ENCODE data around the gene CWC27.

CWC27 gene

DNA sequence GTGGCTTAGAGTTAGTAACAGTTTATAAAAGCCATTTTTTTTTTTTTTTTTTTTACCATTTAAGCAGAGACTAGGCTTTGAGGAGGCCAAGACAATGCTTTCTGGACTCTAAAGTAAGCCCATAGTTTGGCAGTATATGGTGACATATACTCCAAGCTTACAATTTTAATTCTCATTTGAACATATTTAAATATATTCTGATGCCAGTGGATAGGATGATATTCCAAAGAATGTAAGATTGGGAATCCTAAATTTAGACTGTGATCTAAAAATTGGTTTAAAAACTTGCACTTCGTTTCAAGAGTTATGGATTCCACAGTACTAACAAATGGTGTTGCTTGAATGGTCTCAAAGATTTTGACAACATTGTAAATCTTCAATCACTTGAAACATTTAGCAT lies 112.1 kb downstream of the CWC27 start:
- CTCF ChIA-PET = interaction anchor here (0.6 kb wide), 1 partner anchor 358 kb away, joined by 4 read pairs; no protein-coding TSS in a partner anchor
- POLR2A ChIA-PET = no interaction called here

DNA sequence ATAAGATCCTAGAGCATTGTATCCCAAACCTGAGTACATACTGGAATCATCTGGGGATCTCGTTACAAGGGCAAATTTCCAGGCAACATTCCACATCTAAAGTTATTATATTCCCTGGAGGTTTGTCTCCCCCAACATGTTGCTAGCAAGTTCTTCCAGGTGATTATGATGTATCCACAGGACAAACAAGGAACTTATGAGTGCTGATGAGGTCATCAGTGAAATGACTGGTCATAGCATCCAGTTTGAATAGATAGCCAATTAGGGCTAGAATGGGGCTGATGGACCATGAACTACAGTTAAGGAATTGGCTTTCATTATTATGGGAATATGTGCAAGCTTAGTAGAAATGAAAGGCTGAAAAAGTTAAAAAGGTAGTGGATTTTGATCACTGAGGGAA lies 115.2 kb downstream of the CWC27 start:
- H3K36me3 ChIP-seq (ENCODE audit: control insufficient read depth in 2 of 2, insufficient read depth in 1 of 2, low read length in 2 of 2) = no peaks in the 10 kb centered on the region
- H3K27ac ChIP-seq (ENCODE audit: extremely low read depth, low read depth, low read length) = no peak overlapping the region
- no peak overlapping the region for H3K4me3 ChIP-seq (ENCODE audit: low read depth, low read length)
- H3K4me1 ChIP-seq (ENCODE audit: control insufficient read depth, insufficient read depth, low read length) = no peaks in the 10 kb centered on the region
- CTCF ChIA-PET = no interaction called here
- H3K9me3 ChIP-seq (ENCODE audit: control insufficient read depth, insufficient read depth, low read depth, low read length) = no peaks in the 10 kb centered on the region
- POLR2A ChIA-PET = no interaction called here
- TF ChIP-seq SCRT2 (tag by site-specific recombination; IDR thresholded peaks at IDR 0.05) = peak; percentile 57; the same call in 1 of the 2 replicates
- TF ChIP-seq ZNF350 (tag by site-specific recombination; IDR thresholded peaks at IDR 0.05) = no peak
- TF ChIP-seq ZBTB21 (tag by site-specific recombination; IDR thresholded peaks at IDR 0.05) = peak; percentile 32; the same call in 1 of the 2 replicates
- no peak for TF ChIP-seq RBAK (tag by site-specific recombination; IDR thresholded peaks at IDR 0.05)
- TF ChIP-seq, protein P1, sequence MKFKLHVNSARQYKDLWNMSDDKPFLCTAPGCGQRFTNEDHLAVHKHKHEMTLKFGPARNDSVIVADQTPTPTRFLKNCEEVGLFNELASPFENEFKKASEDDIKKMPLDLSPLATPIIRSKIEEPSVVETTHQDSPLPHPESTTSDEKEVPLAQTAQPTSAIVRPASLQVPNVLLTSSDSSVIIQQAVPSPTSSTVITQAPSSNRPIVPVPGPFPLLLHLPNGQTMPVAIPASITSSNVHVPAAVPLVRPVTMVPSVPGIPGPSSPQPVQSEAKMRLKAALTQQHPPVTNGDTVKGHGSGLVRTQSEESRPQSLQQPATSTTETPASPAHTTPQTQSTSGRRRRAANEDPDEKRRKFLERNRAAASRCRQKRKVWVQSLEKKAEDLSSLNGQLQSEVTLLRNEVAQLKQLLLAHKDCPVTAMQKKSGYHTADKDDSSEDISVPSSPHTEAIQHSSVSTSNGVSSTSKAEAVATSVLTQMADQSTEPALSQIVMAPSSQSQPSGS (tag by site-specific recombination; IDR thresholded peaks at IDR 0.05; ENCODE audit: low read depth) = peak; percentile 39; the same call in 1 of the 2 replicates
- TF ChIP-seq, protein P2, sequence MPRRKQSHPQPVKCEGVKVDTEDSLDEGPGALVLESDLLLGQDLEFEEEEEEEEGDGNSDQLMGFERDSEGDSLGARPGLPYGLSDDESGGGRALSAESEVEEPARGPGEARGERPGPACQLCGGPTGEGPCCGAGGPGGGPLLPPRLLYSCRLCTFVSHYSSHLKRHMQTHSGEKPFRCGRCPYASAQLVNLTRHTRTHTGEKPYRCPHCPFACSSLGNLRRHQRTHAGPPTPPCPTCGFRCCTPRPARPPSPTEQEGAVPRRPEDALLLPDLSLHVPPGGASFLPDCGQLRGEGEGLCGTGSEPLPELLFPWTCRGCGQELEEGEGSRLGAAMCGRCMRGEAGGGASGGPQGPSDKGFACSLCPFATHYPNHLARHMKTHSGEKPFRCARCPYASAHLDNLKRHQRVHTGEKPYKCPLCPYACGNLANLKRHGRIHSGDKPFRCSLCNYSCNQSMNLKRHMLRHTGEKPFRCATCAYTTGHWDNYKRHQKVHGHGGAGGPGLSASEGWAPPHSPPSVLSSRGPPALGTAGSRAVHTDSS (tag by site-specific recombination; IDR thresholded peaks at IDR 0.05) = no peak
- TF ChIP-seq, protein P3, sequence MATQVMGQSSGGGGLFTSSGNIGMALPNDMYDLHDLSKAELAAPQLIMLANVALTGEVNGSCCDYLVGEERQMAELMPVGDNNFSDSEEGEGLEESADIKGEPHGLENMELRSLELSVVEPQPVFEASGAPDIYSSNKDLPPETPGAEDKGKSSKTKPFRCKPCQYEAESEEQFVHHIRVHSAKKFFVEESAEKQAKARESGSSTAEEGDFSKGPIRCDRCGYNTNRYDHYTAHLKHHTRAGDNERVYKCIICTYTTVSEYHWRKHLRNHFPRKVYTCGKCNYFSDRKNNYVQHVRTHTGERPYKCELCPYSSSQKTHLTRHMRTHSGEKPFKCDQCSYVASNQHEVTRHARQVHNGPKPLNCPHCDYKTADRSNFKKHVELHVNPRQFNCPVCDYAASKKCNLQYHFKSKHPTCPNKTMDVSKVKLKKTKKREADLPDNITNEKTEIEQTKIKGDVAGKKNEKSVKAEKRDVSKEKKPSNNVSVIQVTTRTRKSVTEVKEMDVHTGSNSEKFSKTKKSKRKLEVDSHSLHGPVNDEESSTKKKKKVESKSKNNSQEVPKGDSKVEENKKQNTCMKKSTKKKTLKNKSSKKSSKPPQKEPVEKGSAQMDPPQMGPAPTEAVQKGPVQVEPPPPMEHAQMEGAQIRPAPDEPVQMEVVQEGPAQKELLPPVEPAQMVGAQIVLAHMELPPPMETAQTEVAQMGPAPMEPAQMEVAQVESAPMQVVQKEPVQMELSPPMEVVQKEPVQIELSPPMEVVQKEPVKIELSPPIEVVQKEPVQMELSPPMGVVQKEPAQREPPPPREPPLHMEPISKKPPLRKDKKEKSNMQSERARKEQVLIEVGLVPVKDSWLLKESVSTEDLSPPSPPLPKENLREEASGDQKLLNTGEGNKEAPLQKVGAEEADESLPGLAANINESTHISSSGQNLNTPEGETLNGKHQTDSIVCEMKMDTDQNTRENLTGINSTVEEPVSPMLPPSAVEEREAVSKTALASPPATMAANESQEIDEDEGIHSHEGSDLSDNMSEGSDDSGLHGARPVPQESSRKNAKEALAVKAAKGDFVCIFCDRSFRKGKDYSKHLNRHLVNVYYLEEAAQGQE (tag by site-specific recombination; IDR thresholded peaks at IDR 0.05) = no peak
- no peak for TF ChIP-seq ZNF404 (tag by site-specific recombination; IDR thresholded peaks at IDR 0.05)
- TF ChIP-seq OVOL3 (tag by site-specific recombination; IDR thresholded peaks at IDR 0.05) = no peak
- TF ChIP-seq ZNF658 (tag by site-specific recombination; IDR thresholded peaks at IDR 0.05) = no peak

More for the DNA sequence above, 112.1 kb downstream of the CWC27 start:
- no peak overlapping the region for H3K27ac ChIP-seq (ENCODE audit: extremely low read depth, low read depth, low read length)
- no peaks in the 10 kb centered on the region for H3K36me3 ChIP-seq (ENCODE audit: control insufficient read depth in 2 of 2, insufficient read depth in 1 of 2, low read length in 2 of 2)
- no peaks in the 10 kb centered on the region for H3K9me3 ChIP-seq (ENCODE audit: control insufficient read depth, insufficient read depth, low read depth, low read length)
- H3K4me3 ChIP-seq (ENCODE audit: low read depth, low read length) = no peak overlapping the region
- TF ChIP-seq ZNF560 (tag by site-specific recombination; IDR thresholded peaks at IDR 0.05; ENCODE audit: borderline replicate concordance) = no peak
- no peak for TF ChIP-seq KLF9 (tag by site-specific recombination; IDR thresholded peaks at IDR 0.05; ENCODE audit: low read depth)
- no peak for TF ChIP-seq RBAK (tag by site-specific recombination; IDR thresholded peaks at IDR 0.05)
- TF ChIP-seq ZNF610 (tag by site-specific recombination; IDR thresholded peaks at IDR 0.05; ENCODE audit: borderline replicate concordance) = no peak
- TF ChIP-seq, protein P4, sequence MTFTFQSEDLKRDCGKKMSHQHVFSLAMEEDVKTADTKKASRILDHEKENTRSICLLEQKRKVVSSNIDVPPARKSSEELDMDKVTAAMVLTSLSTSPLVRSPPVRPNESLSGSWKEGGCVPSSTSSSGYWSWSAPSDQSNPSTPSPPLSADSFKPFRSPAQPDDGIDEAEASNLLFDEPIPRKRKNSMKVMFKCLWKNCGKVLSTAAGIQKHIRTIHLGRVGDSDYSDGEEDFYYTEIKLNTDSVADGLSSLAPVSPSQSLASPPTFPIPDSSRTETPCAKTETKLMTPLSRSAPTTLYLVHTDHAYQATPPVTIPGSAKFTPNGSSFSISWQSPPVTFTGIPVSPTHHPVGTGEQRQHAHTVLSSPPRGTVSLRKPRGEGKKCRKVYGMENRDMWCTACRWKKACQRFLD (tag by site-specific recombination; IDR thresholded peaks at IDR 0.05) = no peak
- TF ChIP-seq ZNF830 (tag by site-specific recombination; IDR thresholded peaks at IDR 0.05; ENCODE audit: low read depth) = no peak
- no peak for TF ChIP-seq ZNF366 (tag by site-specific recombination; conservative IDR thresholded peaks at IDR 0.05)
- no peak for TF ChIP-seq ZNF16 (tag by site-specific recombination; IDR thresholded peaks at IDR 0.05; ENCODE audit: low read depth)
- no peak for TF ChIP-seq ZNF133 (tag by site-specific recombination; IDR thresholded peaks at IDR 0.05)
- no peak for TF ChIP-seq ZNF501 (tag by site-specific recombination; IDR thresholded peaks at IDR 0.05)
- TF ChIP-seq ZEB2 (tag by site-specific recombination; IDR thresholded peaks at IDR 0.05) = no peak
- no peak for TF ChIP-seq ZNF600 (tag by site-specific recombination; IDR thresholded peaks at IDR 0.05)
- no peak for TF ChIP-seq SP3 (tag by site-specific recombination; IDR thresholded peaks at IDR 0.05)
- no peak for TF ChIP-seq ZNF521 (tag by site-specific recombination; IDR thresholded peaks at IDR 0.05)
- no peak for TF ChIP-seq ZNF549 (tag by site-specific recombination; IDR thresholded peaks at IDR 0.05)
- TF ChIP-seq ZNF654 (tag by site-specific recombination; IDR thresholded peaks at IDR 0.05; ENCODE audit: low read depth) = no peak
- H3K4me1 ChIP-seq (ENCODE audit: control insufficient read depth, insufficient read depth, low read length) = no peaks in the 10 kb centered on the region
